HG02571 (cell line): ENCODE results near the gene OR6M1.

Experiments
- ATAC-seq: cut with Tn5 transposase; IDR thresholded peaks from one replicate; pipeline ENCODE4 v1.9.1; 2021; ENCODE audit warnings: mild to moderate bottlenecking, moderate library complexity; ENCODE audit not compliant: unreplicated experiment

The OR6M1 gene

GRCh38 chr11:123775715-123776549 lies 30.2 kb downstream of the OR6M1 start:
- ATAC-seq: no peak

GRCh38 chr11:123775289-123775688 lies 30.9 kb downstream of the OR6M1 start:
- no peak for ATAC-seq

GRCh38 chr11:123773959-123774358 lies 32.2 kb downstream of the OR6M1 start:
- no peak for ATAC-seq

GRCh38 chr11:123773026-123773425 lies 33.1 kb downstream of the OR6M1 start:
- ATAC-seq: no peak

GRCh38 chr11:123771664-123772063 lies 34.5 kb downstream of the OR6M1 start:
- no peak for ATAC-seq

- ATAC-seq: no peak
Observed at GRCh38 chr11:123770712-123771111, 35.4 kb downstream of the OR6M1 start.

- ATAC-seq: no peak
Observed at GRCh38 chr11:123765601-123766000, 40.5 kb downstream of the OR6M1 start.

GRCh38 chr11:123762422-123762821 lies 43.7 kb downstream of the OR6M1 start:
- no peak for ATAC-seq

- peak; percentile 74 for ATAC-seq
Observed at GRCh38 chr11:123760894-123761293, 45.3 kb downstream of the OR6M1 start.

GRCh38 chr11:123757976-123758375 lies 48.2 kb downstream of the OR6M1 start:
- ATAC-seq: no peak

GRCh38 chr11:123755813-123756212 lies 50.3 kb downstream of the OR6M1 start:
- ATAC-seq: no peak
